ENCODE results near the gene ASTN2. TPM values are rescaled to one million over a fixed set of nuclear protein-coding genes. Genes with fewer than 3 reads are reported as not detected.
A peak's percentile ranks its signal among the peaks of the same experiment; 100 is the strongest.

Gene ASTN2
- total RNA-seq, 1 donor from 2014 or later: 0.53 TPM

- no peak for TF ChIP-seq CTCF (IDR thresholded peaks at IDR 0.05; ENCODE audit: insufficient read depth, low read length, severe bottlenecking)
- FAIRE-seq (no peak), DNase-seq (ENCODE audit: low read depth) (no peak)
- Histone ChIP-seq H3K27me3 (ENCODE audit: control insufficient read depth, insufficient read depth, low read length) (no peaks in the 10 kb centered on the region), H3K4me3 (ENCODE audit: low read depth, low read length) (no peak overlapping the region), H3K36me3 (ENCODE audit: control insufficient read depth, insufficient read depth, low read length) (no peaks in the 10 kb centered on the region)
These were observed 353.9 kb downstream of the ASTN2 start for GRCh38 chr9:117060963-117061362.

DNA sequence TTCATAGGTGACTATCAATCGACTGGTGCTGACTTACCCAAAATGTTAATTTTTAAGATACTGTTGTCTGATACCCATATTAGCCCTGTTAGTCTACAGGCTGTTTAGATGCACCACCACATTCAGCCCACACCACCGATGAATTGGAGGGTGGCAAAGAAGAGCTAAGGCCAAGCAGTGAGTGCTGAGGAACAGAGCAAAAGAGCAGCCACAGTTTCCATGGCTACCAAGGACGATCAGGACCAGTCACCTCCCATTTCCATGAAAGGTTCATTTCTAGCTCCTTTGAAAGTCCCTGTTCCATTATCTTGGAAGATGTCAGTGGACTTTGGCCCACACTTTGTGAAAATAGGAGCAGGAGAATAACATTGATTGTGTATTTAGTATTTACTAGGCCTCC is 364.9 kb downstream of the ASTN2 start:
- DNase-seq (ENCODE audit: low read depth) (no peak), FAIRE-seq (peak; percentile 13)
- Histone ChIP-seq H3K27me3 (ENCODE audit: control insufficient read depth, insufficient read depth, low read length) (no peaks in the 10 kb centered on the region), H3K4me3 (ENCODE audit: low read depth, low read length) (no peak overlapping the region), H3K36me3 (ENCODE audit: control insufficient read depth, insufficient read depth, low read length) (no peaks in the 10 kb centered on the region)
- TF ChIP-seq CTCF (IDR thresholded peaks at IDR 0.05; ENCODE audit: insufficient read depth, low read length, severe bottlenecking): no peak

DNA sequence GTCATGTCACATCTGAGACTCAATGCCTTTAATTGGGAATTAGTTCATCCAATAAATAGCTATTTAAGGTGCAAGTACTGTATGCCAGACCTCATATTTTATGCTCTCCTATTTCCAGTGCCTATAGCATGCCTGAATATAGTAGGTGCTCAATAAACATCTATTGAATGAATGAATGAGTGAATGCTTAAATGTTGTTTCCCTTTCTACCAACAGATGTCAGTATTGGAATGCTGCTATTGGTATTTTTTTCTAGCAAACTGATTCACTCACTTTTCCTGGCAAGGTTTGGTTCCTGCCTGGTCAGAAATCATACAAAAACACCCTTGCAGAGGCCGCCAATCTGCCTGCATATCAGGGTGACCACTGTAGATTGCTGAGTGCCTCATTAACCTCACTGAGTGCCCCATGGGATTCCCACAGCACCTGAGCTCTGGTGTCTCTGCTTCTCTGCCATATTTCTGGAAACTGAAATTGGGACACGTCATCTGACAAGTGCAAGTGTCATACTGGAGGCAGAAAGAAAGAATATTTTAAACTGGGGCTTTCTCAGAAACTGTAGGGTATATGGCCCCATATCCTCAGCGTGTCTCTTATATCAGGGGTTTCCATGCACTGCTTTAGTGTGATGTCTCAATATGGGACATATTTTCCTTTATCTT is 368.1 kb downstream of the ASTN2 start:
- peak; percentile 10 for DNase-seq (ENCODE audit: low read depth)
- FAIRE-seq: no peak
- no peaks in the 10 kb centered on the region for H3K27me3 ChIP-seq (ENCODE audit: control insufficient read depth, insufficient read depth, low read length)
- H3K36me3 ChIP-seq (ENCODE audit: control insufficient read depth, insufficient read depth, low read length): no peaks in the 10 kb centered on the region
- TF ChIP-seq CTCF (IDR thresholded peaks at IDR 0.05; ENCODE audit: insufficient read depth, low read length, severe bottlenecking): peak; percentile 5
- no peak overlapping the region for H3K4me3 ChIP-seq (ENCODE audit: low read depth, low read length)

DNA sequence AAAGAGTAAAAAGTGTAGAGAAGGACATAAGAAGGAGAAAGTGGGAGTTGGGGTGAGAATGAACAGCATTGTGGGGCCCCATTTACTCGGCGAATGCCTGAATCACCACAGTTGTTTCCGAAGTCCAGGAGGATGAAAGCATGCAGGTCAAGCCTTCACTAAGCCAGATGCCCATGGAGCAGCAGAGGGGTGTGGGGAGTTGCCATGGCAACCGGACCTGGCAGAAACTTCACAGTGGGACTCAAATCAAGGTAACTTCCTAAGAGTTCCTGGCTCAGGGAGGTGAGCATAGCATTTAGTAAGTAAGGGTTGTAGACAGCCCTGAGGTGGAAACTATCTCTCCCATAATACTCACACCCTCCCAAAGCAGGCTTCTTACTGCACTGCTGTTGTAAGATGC is 370.6 kb downstream of the ASTN2 start:
- no peak overlapping the region for H3K4me3 ChIP-seq (ENCODE audit: low read depth, low read length)
- H3K36me3 ChIP-seq (ENCODE audit: control insufficient read depth, insufficient read depth, low read length): no peaks in the 10 kb centered on the region
- TF ChIP-seq CTCF (IDR thresholded peaks at IDR 0.05; ENCODE audit: insufficient read depth, low read length, severe bottlenecking): no peak
- no peaks in the 10 kb centered on the region for H3K27me3 ChIP-seq (ENCODE audit: control insufficient read depth, insufficient read depth, low read length)
- no peak for DNase-seq (ENCODE audit: low read depth)
- FAIRE-seq: no peak

- DNase-seq (ENCODE audit: low read depth) (no peak), FAIRE-seq (no peak)
- no peak overlapping the region for H3K4me3 ChIP-seq (ENCODE audit: low read depth, low read length)
- no peak for TF ChIP-seq CTCF (IDR thresholded peaks at IDR 0.05; ENCODE audit: insufficient read depth, low read length, severe bottlenecking)
- no peaks in the 10 kb centered on the region for H3K36me3 ChIP-seq (ENCODE audit: control insufficient read depth, insufficient read depth, low read length)
- no peaks in the 10 kb centered on the region for H3K27me3 ChIP-seq (ENCODE audit: control insufficient read depth, insufficient read depth, low read length)
These were observed 371.7 kb downstream of the ASTN2 start for GRCh38 chr9:117043159-117043558.

DNA sequence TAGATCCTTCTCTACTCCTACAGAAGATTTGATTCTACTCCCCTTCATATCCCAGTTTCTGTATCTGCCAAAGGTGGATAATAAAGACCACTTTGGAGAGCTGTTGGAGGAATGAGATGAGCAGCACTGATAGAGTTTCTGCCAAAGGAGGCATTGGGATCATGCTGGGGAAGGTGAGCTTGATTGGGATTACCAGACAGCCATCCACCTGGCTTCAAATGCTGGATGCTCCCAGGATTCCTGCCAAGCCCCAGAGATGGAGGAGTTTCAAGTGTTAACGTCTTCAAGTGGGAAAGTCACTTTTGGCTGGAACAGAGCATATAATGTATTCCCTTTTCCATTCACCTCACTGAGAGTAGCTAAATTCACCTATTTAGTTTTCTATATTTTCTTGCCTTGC is 379.3 kb downstream of the ASTN2 start:
- no peak overlapping the region for H3K4me3 ChIP-seq (ENCODE audit: low read depth, low read length)
- H3K36me3 ChIP-seq (ENCODE audit: control insufficient read depth, insufficient read depth, low read length): no peaks in the 10 kb centered on the region
- FAIRE-seq: no peak
- DNase-seq (ENCODE audit: low read depth): no peak
- TF ChIP-seq CTCF (IDR thresholded peaks at IDR 0.05; ENCODE audit: insufficient read depth, low read length, severe bottlenecking): no peak
- no peaks in the 10 kb centered on the region for H3K27me3 ChIP-seq (ENCODE audit: control insufficient read depth, insufficient read depth, low read length)

All from bronchial epithelial cell (primary cell).